Astrocyte of the spinal cord (primary cell): ENCODE data around the gene PID1.

Source experiments
- DNase-seq: peaks from one replicate; pipeline ENCODE4 v3.0.0; 2011; ENCODE audit warnings: low read depth, low spot score
- H3K4me3 ChIP-seq: 2 replicates; pipeline ENCODE4 v1.5.1; 2011; ENCODE audit warnings: low read depth, mild to moderate bottlenecking, low read length, moderate library complexity
- in situ Hi-C: cut with HindIII; loops from 2 replicates; pipeline ENCODE4 v1.10.0; 2017; ENCODE audit warnings: low sequenced_read_pairs
- TF ChIP-seq, protein P1 (sequence below): IDR thresholded peaks from 2 replicates; pipeline ENCODE4 v1.5.1; 2012; ENCODE audit warnings: low read depth, mild to moderate bottlenecking, low read length, inconsistent platforms

The PID1 gene

DNA sequence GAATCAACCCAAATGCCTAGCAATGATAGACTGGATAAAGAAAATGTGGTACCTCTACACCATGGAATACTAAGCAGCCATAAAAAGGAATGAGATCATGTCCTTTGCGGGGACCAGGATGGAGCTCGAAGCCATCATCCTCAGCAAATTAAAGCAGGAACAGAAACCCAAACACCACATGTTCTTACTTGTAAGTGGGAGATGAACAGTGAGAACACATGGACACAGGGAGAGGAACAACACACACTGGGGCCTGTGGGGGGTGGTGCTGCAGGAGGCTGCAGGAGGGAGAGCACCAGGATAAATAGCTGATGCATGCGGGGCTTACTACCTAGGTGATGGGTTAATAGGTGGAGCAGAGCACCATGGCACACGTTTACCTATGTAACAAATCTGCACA, 8.4 kb upstream of the PID1 start:
- DNase-seq, result no peak
- TF ChIP-seq, protein P1, sequence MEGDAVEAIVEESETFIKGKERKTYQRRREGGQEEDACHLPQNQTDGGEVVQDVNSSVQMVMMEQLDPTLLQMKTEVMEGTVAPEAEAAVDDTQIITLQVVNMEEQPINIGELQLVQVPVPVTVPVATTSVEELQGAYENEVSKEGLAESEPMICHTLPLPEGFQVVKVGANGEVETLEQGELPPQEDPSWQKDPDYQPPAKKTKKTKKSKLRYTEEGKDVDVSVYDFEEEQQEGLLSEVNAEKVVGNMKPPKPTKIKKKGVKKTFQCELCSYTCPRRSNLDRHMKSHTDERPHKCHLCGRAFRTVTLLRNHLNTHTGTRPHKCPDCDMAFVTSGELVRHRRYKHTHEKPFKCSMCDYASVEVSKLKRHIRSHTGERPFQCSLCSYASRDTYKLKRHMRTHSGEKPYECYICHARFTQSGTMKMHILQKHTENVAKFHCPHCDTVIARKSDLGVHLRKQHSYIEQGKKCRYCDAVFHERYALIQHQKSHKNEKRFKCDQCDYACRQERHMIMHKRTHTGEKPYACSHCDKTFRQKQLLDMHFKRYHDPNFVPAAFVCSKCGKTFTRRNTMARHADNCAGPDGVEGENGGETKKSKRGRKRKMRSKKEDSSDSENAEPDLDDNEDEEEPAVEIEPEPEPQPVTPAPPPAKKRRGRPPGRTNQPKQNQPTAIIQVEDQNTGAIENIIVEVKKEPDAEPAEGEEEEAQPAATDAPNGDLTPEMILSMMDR, result no peak
- in situ Hi-C loops, result no loop called here
- no peak overlapping the region for H3K4me3 ChIP-seq

- H3K4me3 ChIP-seq, result no peak overlapping the region
- DNase-seq, result no peak
- in situ Hi-C loops, result no loop called here
- TF ChIP-seq, protein P1, result no peak
Observed at GRCh38 chr2:229275506-229275905, 4.4 kb upstream of the PID1 start.

GRCh38 chr2:229273723-229274338, 2.7 kb upstream of the PID1 start:
- TF ChIP-seq, protein P1, result peak; percentile 90
- in situ Hi-C loops, result no loop called here
- H3K4me3 ChIP-seq, result peak overlapping the region; percentile 28
- peak; percentile 86 for DNase-seq

DNA sequence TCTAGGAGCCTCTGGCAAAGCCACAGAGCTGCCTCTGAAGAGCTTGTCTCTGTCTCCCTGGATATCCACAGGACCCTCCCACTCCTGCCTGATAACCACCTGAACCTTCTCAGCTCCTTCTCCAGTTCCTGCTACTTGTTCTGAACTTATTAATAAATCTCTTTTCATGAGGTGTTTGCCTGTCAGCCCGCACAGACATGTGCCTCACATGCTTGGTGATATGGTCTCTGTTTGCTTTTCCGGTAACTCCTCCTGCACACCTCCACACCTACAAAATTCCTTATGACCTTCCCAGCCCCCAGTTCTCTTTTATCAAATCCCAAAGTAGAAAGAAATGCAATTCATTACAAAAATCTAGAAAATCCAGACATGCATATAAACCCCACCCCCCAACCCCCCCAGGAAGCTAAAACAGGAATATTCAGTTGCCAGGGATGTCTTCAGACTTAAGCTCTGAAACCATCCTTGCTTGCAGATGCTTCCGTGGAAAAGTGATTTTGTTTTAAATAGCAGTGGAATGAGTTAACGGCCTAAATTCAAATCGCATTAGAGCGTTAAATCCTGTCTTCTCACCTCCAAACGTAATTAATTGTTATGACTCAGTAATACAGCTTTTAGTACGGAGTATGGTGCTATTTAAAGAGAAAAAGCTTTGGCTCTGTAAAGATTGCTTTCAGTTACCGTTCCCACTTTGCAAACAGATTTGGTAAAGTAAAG, 2.1 kb upstream of the PID1 start:
- no peak for DNase-seq
- in situ Hi-C loops, result no loop called here
- TF ChIP-seq, protein P1, result no peak
- peak overlapping the region; percentile 28 for H3K4me3 ChIP-seq

DNA sequence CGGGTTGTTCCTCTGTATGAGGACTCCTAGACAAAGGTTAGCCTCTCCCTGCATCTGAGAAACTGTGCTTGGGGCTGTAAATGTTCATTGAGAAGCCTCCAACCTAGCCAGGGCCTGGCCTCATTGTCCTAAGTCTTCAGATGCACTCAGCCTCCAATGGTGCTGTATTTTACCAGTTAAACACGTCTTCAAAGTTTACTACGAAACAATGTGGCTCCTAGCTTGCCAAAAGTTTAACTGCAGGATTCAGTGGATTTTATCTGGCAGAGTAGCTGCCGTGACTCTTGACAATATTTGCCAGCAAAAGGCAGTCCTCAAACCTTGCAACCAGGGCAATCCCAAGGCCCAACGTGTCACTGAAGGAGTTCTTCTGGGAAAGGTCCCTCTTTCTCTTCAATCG, 1.1 kb downstream of the PID1 start:
- in situ Hi-C loops, result no loop called here
- peak; percentile 9 for DNase-seq

DNA sequence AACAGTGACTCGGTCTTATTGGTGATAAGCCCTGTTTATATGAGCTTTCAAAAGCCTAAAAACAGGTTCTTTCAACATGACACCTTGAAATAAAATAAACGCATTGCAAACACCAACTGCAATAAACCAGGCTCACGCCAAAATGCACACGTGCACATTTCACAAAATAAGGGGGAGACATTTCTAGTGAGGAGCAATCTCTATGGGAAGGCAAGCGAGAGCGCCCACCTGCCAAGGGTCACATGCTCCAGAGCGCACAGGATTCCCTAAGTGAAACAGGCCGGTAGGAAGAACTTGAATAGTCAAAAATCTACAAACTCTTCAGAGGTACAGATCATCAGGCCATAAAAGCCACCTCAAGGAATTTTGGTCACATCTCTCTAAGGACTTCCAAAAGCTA, 1.9 kb downstream of the PID1 start:
- in situ Hi-C loops, result no loop called here
- no peak overlapping the region for H3K4me3 ChIP-seq
- TF ChIP-seq, protein P1, result no peak
- DNase-seq, result no peak

More for the DNA sequence above, 1.1 kb downstream of the PID1 start:
- peak overlapping the region; percentile 68 for H3K4me3 ChIP-seq
- TF ChIP-seq, protein P1, result no peak
